Heart left ventricle (tissue), 13 donors: ENCODE data around the gene FBXO34.

Source experiments
- POLR2A ChIP-seq, 2 donors: fragments of 450-650 bp; IDR thresholded peaks; one replicate each; pipeline ENCODE4 v1.6.1; 2017; ENCODE audit warnings: antibody characterized with exemption in 2 of 2, mild to moderate bottlenecking in 2 of 2, moderate library complexity in 2 of 2
- TF ChIP-seq, protein P1 (sequence below), 12 donors: fragments of 200-600 bp; sonication (generic) in 4 of 12; IDR thresholded peaks; one replicate each; pipeline versions ENCODE4 v1.5.0 to v1.8.0; 2018 to 2022; ENCODE audit warnings: antibody characterized with exemption in 12 of 12, mild to moderate bottlenecking in 5 of 12
- donor health status: ischemic (EF 13 %, LVEDD 7.1; RV severe dilation, severe dysfunction).
- donor health status: DM: no; HTN: yes; CAD: no.
- donor health status: DM: no; HTN: no; CAD: no.
- donor health status: ischemic (EF 25% LVEDD 6.9; RV normal size, moderate dysfunction).
- donor health status: ischemic (EF 25% LVEDD 5.7; RV mildly dilated, moderate dysfunction).
- donor health status: ischemic (EF 35%, LVEDD 5.7; RV mildly dilated, moderate dysfunction).
- donor health status: nonischemic (EF 11% LVEDD 7.7; RV severe dilation, severe dysfunction).
- donor health status: DM: yes; HTN: yes; CAD: no.
- donor health status: PGD.
- donor health status: ischemic (EF 29% LVEDD 5.4; RV normal size, mild dysfunction).
- donor health status: nonischemic (EF 23%, LVEDD 6.1; RV moderate dilation, normal function).

DNA sequence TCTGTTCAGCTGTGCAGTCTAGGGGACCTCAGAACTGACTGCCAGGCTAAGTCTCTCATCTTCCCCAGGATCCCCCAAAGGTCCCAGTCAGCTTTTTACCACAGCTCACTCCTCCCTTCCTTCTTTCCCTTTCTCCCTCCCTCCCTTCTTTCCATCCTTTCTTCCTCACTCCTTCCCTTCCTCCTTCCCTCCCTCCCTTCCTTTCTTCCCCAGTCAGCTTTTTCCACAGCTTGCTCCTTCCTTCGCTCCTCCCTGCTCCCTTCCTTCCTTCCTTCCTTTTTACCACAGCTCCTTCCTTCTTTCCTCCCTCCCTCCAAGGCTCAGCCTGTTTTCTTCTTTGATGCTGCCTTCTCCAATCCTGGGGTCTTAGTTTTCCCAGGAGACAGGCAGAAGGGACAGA is 101.2 kb downstream of the FBXO34 start:
- TF ChIP-seq, protein P1, sequence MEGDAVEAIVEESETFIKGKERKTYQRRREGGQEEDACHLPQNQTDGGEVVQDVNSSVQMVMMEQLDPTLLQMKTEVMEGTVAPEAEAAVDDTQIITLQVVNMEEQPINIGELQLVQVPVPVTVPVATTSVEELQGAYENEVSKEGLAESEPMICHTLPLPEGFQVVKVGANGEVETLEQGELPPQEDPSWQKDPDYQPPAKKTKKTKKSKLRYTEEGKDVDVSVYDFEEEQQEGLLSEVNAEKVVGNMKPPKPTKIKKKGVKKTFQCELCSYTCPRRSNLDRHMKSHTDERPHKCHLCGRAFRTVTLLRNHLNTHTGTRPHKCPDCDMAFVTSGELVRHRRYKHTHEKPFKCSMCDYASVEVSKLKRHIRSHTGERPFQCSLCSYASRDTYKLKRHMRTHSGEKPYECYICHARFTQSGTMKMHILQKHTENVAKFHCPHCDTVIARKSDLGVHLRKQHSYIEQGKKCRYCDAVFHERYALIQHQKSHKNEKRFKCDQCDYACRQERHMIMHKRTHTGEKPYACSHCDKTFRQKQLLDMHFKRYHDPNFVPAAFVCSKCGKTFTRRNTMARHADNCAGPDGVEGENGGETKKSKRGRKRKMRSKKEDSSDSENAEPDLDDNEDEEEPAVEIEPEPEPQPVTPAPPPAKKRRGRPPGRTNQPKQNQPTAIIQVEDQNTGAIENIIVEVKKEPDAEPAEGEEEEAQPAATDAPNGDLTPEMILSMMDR (IDR thresholded peaks at IDR 0.05) = no peak
- no peak for TF ChIP-seq POLR2A (IDR thresholded peaks at IDR 0.05)
